ENCODE results near the gene EFEMP2. TPM values are rescaled to one million over a fixed set of nuclear protein-coding genes. Genes with fewer than 3 reads are reported as not detected.

Gene EFEMP2
- total and polyA plus RNA-seq, 2 donors from 2014 or later, result 60.0 to 64.2 TPM

DNA sequence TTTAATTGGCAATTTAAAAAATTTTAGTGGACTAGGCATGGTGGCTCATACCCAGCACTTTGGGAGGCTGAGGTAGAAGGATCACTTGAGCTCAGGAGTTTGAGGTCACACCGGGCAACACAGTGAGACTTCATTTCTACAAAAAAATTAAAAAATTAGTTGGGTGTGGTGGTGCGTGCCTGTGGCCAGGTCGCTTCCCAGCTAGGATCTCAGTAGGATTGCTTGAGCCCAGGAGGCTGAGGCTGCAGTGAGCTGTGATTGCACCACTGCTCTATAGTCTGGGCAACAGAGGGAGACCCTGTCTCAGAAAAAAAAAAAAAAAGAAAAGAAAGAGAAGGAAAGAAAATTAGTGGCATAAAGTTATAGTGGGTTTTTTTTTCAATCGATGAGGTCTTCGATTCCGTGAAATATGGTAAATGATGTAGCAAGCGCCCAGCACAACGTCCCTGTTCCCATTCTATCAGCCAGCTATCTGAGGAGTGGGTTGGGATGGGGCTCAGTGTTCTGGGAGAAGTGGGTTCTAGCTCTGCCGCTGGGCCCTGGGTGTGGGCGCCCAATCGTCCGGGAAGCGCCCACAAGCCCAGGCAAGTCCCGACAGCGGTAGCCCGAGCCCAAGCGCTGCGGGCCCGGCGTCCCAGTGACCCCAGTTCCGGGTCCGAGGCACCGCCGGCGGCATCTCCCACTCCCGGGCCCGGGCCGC lies 26.2 kb upstream of the EFEMP2 start:
- FAIRE-seq, result no peak
- Histone ChIP-seq H3K36me3 (ENCODE audit: control insufficient read depth in 2 of 3, insufficient read depth in 3 of 3, low read length in 3 of 3) (no peaks in the 10 kb centered on the region), H3K27ac (ENCODE audit: low read depth in 2 of 2, low read length in 2 of 2) (no peak overlapping the region), H3K4me1 (ENCODE audit: control insufficient read depth in 2 of 3, insufficient read depth in 2 of 3, low read depth in 1 of 3, low read length in 3 of 3) (peaks cover 0 to 6% (median 3%) of the 10 kb centered on the region in 3 donors), H3K27me3 (ENCODE audit: control insufficient read depth, insufficient read depth, low read length) (peaks cover 17% of the 10 kb centered on the region), H3K9me3 (ENCODE audit: control insufficient read depth in 2 of 3, insufficient read depth in 1 of 3, low read length in 3 of 3) (no peaks in the 10 kb centered on the region), H3K4me3 (ENCODE audit: low read length in 3 of 3) (no peak overlapping the region), H3K9ac (ENCODE audit: low read length in 3 of 3) (no peak overlapping the region)
- TF ChIP-seq, protein P1, sequence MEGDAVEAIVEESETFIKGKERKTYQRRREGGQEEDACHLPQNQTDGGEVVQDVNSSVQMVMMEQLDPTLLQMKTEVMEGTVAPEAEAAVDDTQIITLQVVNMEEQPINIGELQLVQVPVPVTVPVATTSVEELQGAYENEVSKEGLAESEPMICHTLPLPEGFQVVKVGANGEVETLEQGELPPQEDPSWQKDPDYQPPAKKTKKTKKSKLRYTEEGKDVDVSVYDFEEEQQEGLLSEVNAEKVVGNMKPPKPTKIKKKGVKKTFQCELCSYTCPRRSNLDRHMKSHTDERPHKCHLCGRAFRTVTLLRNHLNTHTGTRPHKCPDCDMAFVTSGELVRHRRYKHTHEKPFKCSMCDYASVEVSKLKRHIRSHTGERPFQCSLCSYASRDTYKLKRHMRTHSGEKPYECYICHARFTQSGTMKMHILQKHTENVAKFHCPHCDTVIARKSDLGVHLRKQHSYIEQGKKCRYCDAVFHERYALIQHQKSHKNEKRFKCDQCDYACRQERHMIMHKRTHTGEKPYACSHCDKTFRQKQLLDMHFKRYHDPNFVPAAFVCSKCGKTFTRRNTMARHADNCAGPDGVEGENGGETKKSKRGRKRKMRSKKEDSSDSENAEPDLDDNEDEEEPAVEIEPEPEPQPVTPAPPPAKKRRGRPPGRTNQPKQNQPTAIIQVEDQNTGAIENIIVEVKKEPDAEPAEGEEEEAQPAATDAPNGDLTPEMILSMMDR (IDR thresholded peaks at IDR 0.05; ENCODE audit: borderline replicate concordance, extremely low read depth, insufficient read depth), result no peak
- no peak for DNase-seq
- intact Hi-C loops (cut with DNase I), result no loop called here

DNA sequence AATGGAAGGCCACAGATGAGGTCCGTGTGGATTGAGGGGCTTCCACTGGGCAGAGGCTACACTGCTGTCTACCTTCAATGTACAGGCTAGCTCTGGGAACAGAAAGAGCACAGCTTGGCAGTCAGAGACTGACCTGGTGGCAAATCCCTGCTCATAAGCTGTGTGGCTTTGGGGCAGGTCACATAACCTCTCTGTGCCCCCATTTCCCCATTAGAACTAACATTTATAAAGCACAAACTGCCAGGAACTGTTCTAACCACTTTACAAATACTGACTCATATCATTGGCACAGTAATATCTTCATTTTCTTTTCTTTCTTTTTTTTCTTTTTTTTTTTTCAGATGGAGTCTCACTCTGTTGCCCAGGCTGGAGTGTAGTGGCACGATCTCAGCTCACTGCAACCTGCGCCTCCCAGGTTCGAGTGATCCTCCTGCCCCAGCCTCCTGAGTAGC lies 24.4 kb upstream of the EFEMP2 start:
- TF ChIP-seq, protein P1 (IDR thresholded peaks at IDR 0.05; ENCODE audit: borderline replicate concordance, extremely low read depth, insufficient read depth), result no peak
- no peak overlapping the region for H3K27ac ChIP-seq (ENCODE audit: low read depth in 2 of 2, low read length in 2 of 2)
- H3K9me3 ChIP-seq (ENCODE audit: control insufficient read depth in 2 of 3, insufficient read depth in 1 of 3, low read length in 3 of 3), result no peaks in the 10 kb centered on the region
- H3K4me3 ChIP-seq (ENCODE audit: low read length in 3 of 3), result no peak overlapping the region
- DNase-seq, result no peak
- no peak overlapping the region for H3K9ac ChIP-seq (ENCODE audit: low read length in 3 of 3)
- no peak for FAIRE-seq
- intact Hi-C loops (cut with DNase I), result no loop called here
- H3K4me1 ChIP-seq (ENCODE audit: control insufficient read depth in 2 of 3, insufficient read depth in 2 of 3, low read depth in 1 of 3, low read length in 3 of 3), result peaks cover 0 to 11% (median 3%) of the 10 kb centered on the region in 3 donors
- H3K36me3 ChIP-seq (ENCODE audit: control insufficient read depth in 2 of 3, insufficient read depth in 3 of 3, low read length in 3 of 3), result no peaks in the 10 kb centered on the region
- peaks cover 17% of the 10 kb centered on the region for H3K27me3 ChIP-seq (ENCODE audit: control insufficient read depth, insufficient read depth, low read length)

DNA sequence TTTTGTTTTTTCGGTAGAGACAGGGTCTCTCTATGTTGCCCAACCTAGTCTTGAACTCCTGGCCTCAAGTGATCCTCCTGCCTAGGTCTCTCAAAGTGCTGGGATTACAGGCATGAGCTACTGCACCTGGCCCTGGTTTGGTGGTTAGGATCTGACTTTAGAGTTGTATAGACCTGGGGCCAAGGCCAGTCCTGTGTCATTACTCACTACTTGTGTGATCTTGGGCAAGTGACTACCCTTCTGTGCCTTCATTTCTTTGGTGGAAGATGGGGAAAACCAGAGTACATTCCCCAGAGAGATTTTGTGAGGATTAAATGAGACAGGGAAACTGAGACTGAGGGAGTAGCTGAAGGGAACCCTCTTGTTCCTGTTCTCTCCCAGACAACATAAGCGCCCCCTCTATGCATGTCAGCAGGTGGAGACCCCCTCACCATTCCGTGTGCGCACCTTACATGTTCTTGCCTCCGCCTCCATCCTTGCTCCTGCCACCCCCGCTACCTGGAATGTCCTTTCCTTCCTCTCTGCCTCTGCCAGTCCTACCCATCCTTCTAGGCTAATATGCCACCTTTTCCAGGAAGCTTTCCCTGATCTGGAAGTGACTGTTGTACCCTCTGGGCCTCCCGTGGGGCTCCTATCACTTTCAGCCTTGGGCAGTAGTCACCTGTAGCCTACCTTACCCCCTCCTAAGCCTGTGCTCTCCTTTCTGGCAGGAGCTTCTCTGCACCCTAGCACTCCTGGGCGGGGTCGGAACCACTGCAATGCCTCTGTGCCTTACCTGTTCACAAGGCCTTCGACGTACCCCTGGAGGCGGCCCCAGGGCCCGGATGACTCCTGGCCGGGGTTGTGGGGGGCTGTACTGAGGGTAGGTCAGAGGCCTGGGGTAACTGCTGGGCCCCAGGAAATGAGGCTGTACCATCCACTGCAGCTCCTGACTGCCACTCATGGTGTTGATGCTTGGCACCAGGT lies 23.7 kb upstream of the EFEMP2 start:
- DNase-seq, result no peak
- TF ChIP-seq, protein P1 (IDR thresholded peaks at IDR 0.05; ENCODE audit: borderline replicate concordance, extremely low read depth, insufficient read depth), result no peak
- intact Hi-C loops (cut with DNase I), result no loop called here
- no peak overlapping the region for H3K9ac ChIP-seq (ENCODE audit: low read length in 3 of 3)
- H3K27ac ChIP-seq (ENCODE audit: low read depth in 2 of 2, low read length in 2 of 2), result no peak overlapping the region
- FAIRE-seq, result no peak
- peaks cover 15% of the 10 kb centered on the region for H3K27me3 ChIP-seq (ENCODE audit: control insufficient read depth, insufficient read depth, low read length)
- no peaks in the 10 kb centered on the region for H3K9me3 ChIP-seq (ENCODE audit: control insufficient read depth in 2 of 3, insufficient read depth in 1 of 3, low read length in 3 of 3)
- no peak overlapping the region for H3K4me3 ChIP-seq (ENCODE audit: low read length in 3 of 3)
- no peaks in the 10 kb centered on the region for H3K36me3 ChIP-seq (ENCODE audit: control insufficient read depth in 2 of 3, insufficient read depth in 3 of 3, low read length in 3 of 3)
- H3K4me1 ChIP-seq (ENCODE audit: control insufficient read depth in 2 of 3, insufficient read depth in 2 of 3, low read depth in 1 of 3, low read length in 3 of 3), result peaks cover 0 to 17% (median 3%) of the 10 kb centered on the region in 3 donors
